ENCODE data around the gene EVI5.

DNA sequence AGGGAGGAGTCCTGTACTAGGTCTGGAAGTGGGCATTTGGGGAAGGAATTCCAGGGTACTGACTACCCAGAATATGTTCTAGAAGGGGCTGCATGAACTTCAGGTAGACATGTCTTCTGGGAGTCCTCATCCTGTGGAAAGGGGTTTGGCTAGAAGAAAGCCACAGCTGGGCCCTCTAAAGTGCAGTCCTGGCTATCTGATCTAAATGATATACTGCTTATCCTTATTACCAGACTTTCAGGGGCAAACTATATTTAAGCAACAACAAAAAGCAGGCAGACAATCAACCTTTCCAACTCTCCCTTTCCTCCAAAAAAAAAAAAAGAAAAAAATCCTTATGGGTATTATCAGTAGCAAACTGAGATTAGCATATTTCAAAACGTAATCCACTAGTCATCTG, 268.3 kb downstream of the EVI5 start:
- TF ChIP-seq, protein P1, sequence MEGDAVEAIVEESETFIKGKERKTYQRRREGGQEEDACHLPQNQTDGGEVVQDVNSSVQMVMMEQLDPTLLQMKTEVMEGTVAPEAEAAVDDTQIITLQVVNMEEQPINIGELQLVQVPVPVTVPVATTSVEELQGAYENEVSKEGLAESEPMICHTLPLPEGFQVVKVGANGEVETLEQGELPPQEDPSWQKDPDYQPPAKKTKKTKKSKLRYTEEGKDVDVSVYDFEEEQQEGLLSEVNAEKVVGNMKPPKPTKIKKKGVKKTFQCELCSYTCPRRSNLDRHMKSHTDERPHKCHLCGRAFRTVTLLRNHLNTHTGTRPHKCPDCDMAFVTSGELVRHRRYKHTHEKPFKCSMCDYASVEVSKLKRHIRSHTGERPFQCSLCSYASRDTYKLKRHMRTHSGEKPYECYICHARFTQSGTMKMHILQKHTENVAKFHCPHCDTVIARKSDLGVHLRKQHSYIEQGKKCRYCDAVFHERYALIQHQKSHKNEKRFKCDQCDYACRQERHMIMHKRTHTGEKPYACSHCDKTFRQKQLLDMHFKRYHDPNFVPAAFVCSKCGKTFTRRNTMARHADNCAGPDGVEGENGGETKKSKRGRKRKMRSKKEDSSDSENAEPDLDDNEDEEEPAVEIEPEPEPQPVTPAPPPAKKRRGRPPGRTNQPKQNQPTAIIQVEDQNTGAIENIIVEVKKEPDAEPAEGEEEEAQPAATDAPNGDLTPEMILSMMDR (IDR thresholded peaks at IDR 0.05), result no peak
- no peak for TF ChIP-seq POLR2A (IDR thresholded peaks at IDR 0.05)

Measured in sigmoid colon (tissue), 3 donors.